Trophoblast cell (in vitro differentiated cells and primary cell): Measurements from ENCODE around the gene GDPD3.

Source experiments
- DNase-seq, 2 donors: peaks; one replicate each; pipeline ENCODE4 v3.0.0-alpha.2; 2016
- H2AFZ ChIP-seq: 2 replicates; pipeline ENCODE4 v1.6.1; 2013; ENCODE audit warnings: low read length, moderate library complexity, mild to moderate bottlenecking; ENCODE audit not compliant: insufficient read depth, poor library complexity
- H2AK5ac ChIP-seq: 2 replicates; pipeline ENCODE4 v1.6.1; 2013; ENCODE audit warnings: mild to moderate bottlenecking, low read length
- H2BK120ac ChIP-seq: 2 replicates; pipeline ENCODE4 v1.6.1; 2013; ENCODE audit warnings: low read length, mild to moderate bottlenecking, moderate library complexity; ENCODE audit not compliant: insufficient read depth, poor library complexity
- H2BK12ac ChIP-seq: 2 replicates; pipeline ENCODE4 v1.6.1; 2013; ENCODE audit warnings: mild to moderate bottlenecking, low read length, moderate library complexity
- H2BK5ac ChIP-seq: 2 replicates; pipeline ENCODE4 v1.6.1; 2013; ENCODE audit warnings: low read length, low read depth, moderate library complexity, mild to moderate bottlenecking; ENCODE audit not compliant: poor library complexity
- H3K14ac ChIP-seq: 2 replicates; pipeline ENCODE4 v1.6.1; 2013; ENCODE audit warnings: mild to moderate bottlenecking, low read length
- H3K18ac ChIP-seq: 2 replicates; pipeline ENCODE4 v1.6.1; 2013; ENCODE audit warnings: mild to moderate bottlenecking, low read length
- H3K23ac ChIP-seq: 2 replicates; pipeline ENCODE4 v1.6.1; 2013; ENCODE audit warnings: low read length
- H3K27ac ChIP-seq: 2 replicates; pipeline ENCODE4 v1.5.1; 2013; ENCODE audit warnings: low read depth, mild to moderate bottlenecking, inconsistent platforms, low read length, moderate library complexity
- H3K27me3 ChIP-seq: 2 replicates; pipeline ENCODE4 v1.6.1; 2013; ENCODE audit warnings: inconsistent platforms, mild to moderate bottlenecking, low read length, moderate library complexity; ENCODE audit not compliant: insufficient read depth
- H3K36me3 ChIP-seq, 2 experiments: 1 replicate in 1 of 2; 2 replicates in 1 of 2; pipeline ENCODE4 v1.6.1; 2013; ENCODE audit warnings: low read length in 2 of 2, mild to moderate bottlenecking in 2 of 2, moderate library complexity in 1 of 2; ENCODE audit not compliant: insufficient read depth in 2 of 2, control insufficient read depth in 1 of 2
- H3K4ac ChIP-seq: 2 replicates; pipeline ENCODE4 v1.6.1; 2013; ENCODE audit warnings: low read depth, mild to moderate bottlenecking, low read length, moderate library complexity
- H3K4me1 ChIP-seq, 2 experiments: 1 replicate in 1 of 2; 2 replicates in 1 of 2; pipeline ENCODE4 v1.6.1; 2013; ENCODE audit warnings: low read length in 2 of 2, mild to moderate bottlenecking in 2 of 2, moderate library complexity in 1 of 2; ENCODE audit not compliant: insufficient read depth in 2 of 2, control insufficient read depth in 1 of 2
- H3K4me2 ChIP-seq: 2 replicates; pipeline ENCODE4 v1.6.1; 2013; ENCODE audit warnings: inconsistent platforms, mild to moderate bottlenecking, low read length, moderate library complexity
- H3K4me3 ChIP-seq: 2 replicates; pipeline ENCODE4 v1.5.1; 2013; ENCODE audit warnings: mild to moderate bottlenecking, low read depth, low read length, inconsistent platforms
- H3K79me1 ChIP-seq: one replicate; pipeline ENCODE4 v1.6.1; 2013; ENCODE audit warnings: low read length
- H3K79me2 ChIP-seq: 2 replicates; pipeline ENCODE4 v1.6.1; 2013; ENCODE audit warnings: low read length, mild to moderate bottlenecking; ENCODE audit not compliant: control insufficient read depth, insufficient read depth, poor library complexity
- H3K9ac ChIP-seq: 2 replicates; pipeline ENCODE4 v1.6.1; 2013; ENCODE audit warnings: mild to moderate bottlenecking, low read length
- H3K9me3 ChIP-seq: 2 replicates; pipeline ENCODE4 v1.6.1; 2013; ENCODE audit warnings: low read depth, mild to moderate bottlenecking, control low read depth, inconsistent platforms, low read length; ENCODE audit not compliant: insufficient read depth
- H4K12ac ChIP-seq: 2 replicates; pipeline ENCODE4 v1.6.1; 2013; ENCODE audit warnings: low read depth, mild to moderate bottlenecking, low read length, moderate library complexity
- H4K8ac ChIP-seq: 2 replicates; pipeline ENCODE4 v1.6.1; 2013; ENCODE audit warnings: low read depth, mild to moderate bottlenecking, low read length, moderate library complexity
- H4K91ac ChIP-seq: one replicate; pipeline ENCODE4 v1.6.1; 2013; ENCODE audit warnings: low read depth, mild to moderate bottlenecking, low read length, moderate library complexity
- WGBS: extraction: QIAGEN DNeasy Blood & Tissue Kit; methylation state at CpG from one replicate; pipeline ENCODE4 v1.1.7; 2013; ENCODE audit warnings: missing lambda C conversion rate; ENCODE audit not compliant: insufficient read length, insufficient coverage; ENCODE audit errors: extremely low coverage; 5-methylcytosine and 5-hydroxymethylcytosine counted together

Gene GDPD3

DNA sequence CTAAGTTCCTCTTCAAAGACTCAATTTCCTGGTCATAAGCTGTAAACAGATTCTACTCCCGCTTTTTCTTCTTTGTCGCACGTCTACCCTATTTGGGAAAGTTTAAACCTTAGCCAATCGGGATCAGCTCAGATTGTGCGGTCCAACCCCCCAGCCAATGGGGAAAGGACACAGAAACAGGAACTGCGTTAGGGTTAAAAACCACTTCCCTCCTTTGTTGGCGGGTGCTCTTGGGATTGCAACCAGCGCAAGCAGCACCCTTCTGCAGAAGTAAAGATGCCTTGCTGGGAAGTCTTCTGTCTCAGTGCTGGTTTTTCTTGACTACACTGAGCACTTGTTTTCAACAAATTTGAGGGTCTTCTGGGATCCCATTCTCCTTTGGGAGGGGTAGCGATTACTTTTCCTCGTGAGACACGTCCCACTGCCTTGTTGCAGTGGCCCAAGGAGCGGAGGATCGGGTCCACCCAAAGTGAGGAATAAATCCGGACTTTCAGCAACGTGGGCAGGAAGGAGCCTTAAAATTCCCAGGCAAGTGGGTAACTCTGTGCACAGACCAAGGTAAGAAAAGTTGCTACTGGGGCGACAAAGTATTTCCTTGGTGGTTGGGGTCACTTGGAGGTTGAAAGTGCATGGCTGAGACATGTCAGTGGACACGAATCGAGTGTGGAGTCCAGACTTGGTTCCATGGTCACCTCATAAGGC is 16.3 kb downstream of the GDPD3 start:
- no peak for DNase-seq
- Histone ChIP-seq H2BK5ac (no peak overlapping the region), H4K12ac (peak overlapping the region; percentile 80), H3K4me1 (peaks cover 22 to 24% of the 10 kb centered on the region in 2 experiments), H3K18ac (no peak overlapping the region), H2AK5ac (no peak overlapping the region), H3K79me2 (peaks cover 8% of the 10 kb centered on the region), H3K9me3 (peaks cover 13% of the 10 kb centered on the region), H3K4me3 (no peak overlapping the region), H3K23ac (no peak overlapping the region), H4K91ac (peak overlapping the region; percentile 87), H2BK12ac (peak overlapping the region; percentile 63), H3K27me3 (no peaks in the 10 kb centered on the region), H2BK120ac (peak overlapping the region; percentile 90), H3K79me1 (peaks cover 16% of the 10 kb centered on the region), H3K4ac (peak overlapping the region; percentile 4), H3K4me2 (peak overlapping the region; percentile 65), H4K8ac (peak overlapping the region; percentile 63), H3K27ac (peak overlapping the region; percentile 90), H3K14ac (no peak overlapping the region), H3K9ac (no peak overlapping the region), H3K36me3 (peaks cover 2 to 7% of the 10 kb centered on the region in 2 experiments), H2AFZ (peak overlapping the region; percentile 86)
- WGBS: no CpG with 5 or more reads among the region's 18 CpGs

DNA sequence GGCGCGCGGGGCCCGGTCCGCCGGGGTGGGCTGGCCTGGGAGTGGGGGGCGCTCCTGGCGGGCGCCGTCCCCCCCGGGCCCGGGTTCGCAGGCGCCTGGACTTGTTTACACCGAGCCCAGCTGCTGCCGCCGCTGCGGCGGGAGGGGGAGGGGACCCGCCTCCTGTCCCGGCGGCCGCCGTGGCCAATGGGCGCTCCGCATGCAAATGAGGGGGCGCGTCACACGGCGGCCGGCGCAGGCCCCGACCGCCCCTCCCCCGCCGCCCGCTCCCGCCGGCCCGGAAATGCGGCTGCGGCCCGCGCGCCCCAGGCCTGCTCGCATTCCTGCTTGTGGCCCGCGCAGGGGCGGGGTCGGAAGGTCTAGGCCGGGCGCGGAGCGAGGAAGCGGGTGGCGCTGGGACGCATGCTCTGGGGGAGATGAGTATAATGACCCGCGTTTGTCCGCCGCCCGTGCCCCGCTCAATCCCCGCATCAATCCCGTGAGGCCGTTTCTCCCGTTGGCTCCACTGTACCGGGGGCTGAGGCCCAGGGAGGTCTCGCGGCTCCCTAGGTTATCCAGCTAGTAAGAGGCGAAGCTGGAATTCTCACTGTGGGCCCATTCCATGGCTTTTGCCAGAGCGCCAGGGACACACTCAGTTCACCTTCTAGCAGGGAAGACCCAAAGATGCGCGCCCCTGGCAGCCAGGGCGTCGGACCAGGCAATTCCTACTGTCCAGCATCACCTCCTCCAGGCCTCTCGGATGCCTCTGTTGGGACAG is 17.1 kb downstream of the GDPD3 start, which contains the start of gene YPEL3:
Gene YPEL3 (minus strand): TSS at position 109 of the 757 bp plus-strand sequence. CDS start 731 bp downstream, outside the sequence.
- H3K36me3 ChIP-seq: peaks cover 2 to 7% of the 10 kb centered on the region in 2 experiments
- no CpG with 5 or more reads among the region's 77 CpGs for WGBS

DNA sequence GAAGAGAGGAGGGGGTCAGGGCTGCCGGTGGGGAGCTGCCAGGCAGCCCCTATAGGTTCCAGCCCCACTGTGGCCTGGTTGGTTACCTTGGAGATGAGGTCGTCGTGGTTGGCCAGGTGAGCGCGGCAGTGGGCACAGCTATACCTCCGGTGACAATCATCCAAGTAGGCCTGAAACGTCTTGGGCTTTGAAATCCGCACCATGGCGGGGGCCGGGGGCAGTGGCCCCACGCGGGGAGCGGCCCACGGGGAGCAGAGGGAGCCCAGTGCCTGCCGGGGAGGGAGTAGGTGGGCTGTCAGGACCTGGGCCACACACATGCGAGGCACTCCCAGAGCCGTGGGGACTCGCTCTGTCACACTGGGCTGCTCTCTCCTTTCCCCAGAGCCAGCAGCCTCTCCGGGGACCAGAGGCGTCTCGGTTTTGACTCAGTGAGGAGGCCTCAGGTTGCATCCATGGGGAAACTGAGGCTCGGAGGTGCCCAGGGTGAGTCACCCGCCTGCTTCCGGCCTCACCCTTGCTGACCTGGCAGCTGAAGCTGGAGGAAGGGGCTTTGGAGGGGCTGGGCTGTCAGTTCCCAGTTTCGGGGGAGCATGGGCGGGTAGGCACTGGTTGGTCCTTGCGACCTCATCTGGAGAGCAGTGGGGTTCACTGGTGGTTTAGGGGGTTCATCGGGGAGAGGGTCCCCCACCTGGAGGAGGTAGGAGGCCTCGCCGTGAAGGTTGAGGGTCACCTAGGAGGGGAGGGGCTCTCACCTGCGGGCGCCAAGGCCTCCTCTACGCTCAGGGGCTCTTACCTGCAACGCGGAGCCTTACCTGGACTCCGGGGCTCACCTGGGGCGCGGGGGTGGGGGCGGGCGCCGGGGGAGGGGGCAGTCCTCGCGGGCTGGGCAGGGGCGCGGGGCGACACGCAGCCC is 17.9 kb downstream of the GDPD3 start:
- peaks cover 12% of the 10 kb centered on the region for H3K79me2 ChIP-seq
- no peak overlapping the region for H3K23ac ChIP-seq
- peak overlapping the region; percentile 77 for H4K8ac ChIP-seq
- peak overlapping the region; percentile 40 for H3K27ac ChIP-seq
- peak in 1 of 2 donors; percentile 29 for DNase-seq
- peaks cover 13% of the 10 kb centered on the region for H3K9me3 ChIP-seq
- peak overlapping the region; percentile 73 for H2BK12ac ChIP-seq
- no peaks in the 10 kb centered on the region for H3K27me3 ChIP-seq
- peak overlapping the region; percentile 96 for H2AK5ac ChIP-seq
- WGBS: no CpG with 5 or more reads among the region's 47 CpGs
- peaks cover 29 to 36% of the 10 kb centered on the region in 2 experiments for H3K4me1 ChIP-seq
- H4K12ac ChIP-seq: peak overlapping the region; percentile 79
- peak overlapping the region; percentile 30 for H3K4ac ChIP-seq
- peaks cover 29% of the 10 kb centered on the region for H3K79me1 ChIP-seq
- H3K4me2 ChIP-seq: peak overlapping the region; percentile 71
- H3K4me3 ChIP-seq: peak overlapping the region; percentile 72
- peak overlapping the region; percentile 43 for H2AFZ ChIP-seq
- H3K14ac ChIP-seq: peak overlapping the region; percentile 88
- peak overlapping the region; percentile 97 for H3K18ac ChIP-seq
- peaks cover 2 to 7% of the 10 kb centered on the region in 2 experiments for H3K36me3 ChIP-seq
- peak overlapping the region; percentile 36 for H2BK5ac ChIP-seq
- H3K9ac ChIP-seq: peak overlapping the region; percentile 31
- H2BK120ac ChIP-seq: peak overlapping the region; percentile 68
- peak overlapping the region; percentile 88 for H4K91ac ChIP-seq

More for the DNA sequence above, 17.1 kb downstream of the GDPD3 start, which contains the start of gene YPEL3:
- Histone ChIP-seq H2BK5ac (peak within 1 kb of the TSS; percentile 73), H2BK120ac (peak within 1 kb of the TSS; percentile 90), H3K4me1 (peaks cover 22 to 27% of the 10 kb centered on the region in 2 experiments), H4K91ac (peak within 1 kb of the TSS; percentile 88), H3K4me3 (peak within 1 kb of the TSS; percentile 72), H3K4me2 (peak within 1 kb of the TSS; percentile 71), H4K8ac (peak within 1 kb of the TSS; percentile 77), H2AFZ (peak within 1 kb of the TSS; percentile 86), H2AK5ac (peak within 1 kb of the TSS; percentile 96), H3K79me1 (peaks cover 22% of the 10 kb centered on the region), H3K18ac (peak within 1 kb of the TSS; percentile 97), H3K79me2 (peaks cover 10% of the 10 kb centered on the region), H3K23ac (no peak within 1 kb of the TSS), H4K12ac (peak within 1 kb of the TSS; percentile 80), H3K4ac (peak within 1 kb of the TSS; percentile 30), H3K27me3 (no peaks in the 10 kb centered on the region), H2BK12ac (peak within 1 kb of the TSS; percentile 73), H3K9me3 (peaks cover 13% of the 10 kb centered on the region), H3K9ac (peak within 1 kb of the TSS; percentile 70), H3K14ac (peak within 1 kb of the TSS; percentile 88), H3K27ac (peak within 1 kb of the TSS; percentile 90)
- DNase-seq: peak; percentile 81 to 92
